Activated T-helper 9 cell treated with anti-CD3 and anti-CD28 coated beads, Interleukin-2, amount 50 U/mL, for 16 hours (primary cell): ENCODE data around the gene PRKAR2B.
"Not testable (repeated sequence)": the region's sequence is repeated elsewhere in the genome, so short reads cannot be mapped to it uniquely, and the experiment has no call there.

Source experiments
- DNase-seq: peaks from one replicate; pipeline ENCODE4 v3.0.0-alpha.2; 2020; ENCODE audit warnings: low read depth

The PRKAR2B gene

DNA sequence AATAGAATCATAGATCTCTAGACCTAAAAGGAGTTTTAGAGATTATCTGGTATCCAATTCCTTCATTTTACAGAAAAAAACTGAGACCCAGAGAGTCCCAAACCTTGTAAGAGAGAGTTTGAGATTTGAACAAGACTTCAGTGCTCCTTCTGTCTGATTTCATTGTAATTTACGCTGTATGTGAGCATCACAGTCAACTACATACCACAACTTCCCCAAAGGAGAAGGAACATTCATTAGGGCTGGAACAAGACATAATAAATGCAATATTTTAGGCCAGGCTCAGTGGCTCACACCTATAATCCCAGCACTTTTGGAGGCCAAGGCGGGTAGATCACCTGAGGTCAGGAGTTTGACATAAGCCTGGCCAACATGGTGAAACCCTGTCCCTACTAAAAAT lies 17.3 kb upstream of the PRKAR2B start:
- no peak for DNase-seq

DNA sequence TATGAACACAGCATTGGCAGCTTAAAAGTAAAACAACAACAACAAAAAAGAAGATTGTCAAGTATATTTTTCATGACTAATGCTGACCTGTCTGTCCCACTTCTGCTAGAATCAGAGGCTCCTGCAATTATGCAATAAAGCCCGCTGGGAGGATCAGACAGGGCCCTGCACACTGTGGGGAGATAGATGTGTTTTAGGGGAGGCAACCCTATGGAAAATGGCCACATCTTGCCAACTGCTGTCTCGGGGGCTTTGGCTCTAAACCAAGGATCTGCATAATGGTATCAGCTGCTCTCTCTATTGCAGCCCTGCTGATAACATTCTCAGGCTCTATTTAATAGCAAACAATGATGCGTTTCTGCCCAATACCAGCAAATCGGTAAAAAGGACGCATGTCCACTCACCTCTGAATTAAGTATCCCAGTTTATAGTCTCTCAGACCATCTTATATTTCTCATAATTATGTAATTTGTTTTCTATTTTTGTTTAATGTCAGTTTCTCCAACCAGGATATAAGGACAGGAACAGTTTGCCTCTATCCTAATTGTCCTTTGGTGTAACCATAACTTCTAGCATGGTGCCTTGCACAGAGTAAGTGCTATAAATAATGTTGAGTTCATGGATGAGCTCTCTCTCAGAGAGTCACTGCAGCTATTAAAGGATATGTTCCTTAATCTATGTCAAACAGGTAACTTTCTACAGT lies 15.3 kb upstream of the PRKAR2B start:
- DNase-seq: no peak

DNA sequence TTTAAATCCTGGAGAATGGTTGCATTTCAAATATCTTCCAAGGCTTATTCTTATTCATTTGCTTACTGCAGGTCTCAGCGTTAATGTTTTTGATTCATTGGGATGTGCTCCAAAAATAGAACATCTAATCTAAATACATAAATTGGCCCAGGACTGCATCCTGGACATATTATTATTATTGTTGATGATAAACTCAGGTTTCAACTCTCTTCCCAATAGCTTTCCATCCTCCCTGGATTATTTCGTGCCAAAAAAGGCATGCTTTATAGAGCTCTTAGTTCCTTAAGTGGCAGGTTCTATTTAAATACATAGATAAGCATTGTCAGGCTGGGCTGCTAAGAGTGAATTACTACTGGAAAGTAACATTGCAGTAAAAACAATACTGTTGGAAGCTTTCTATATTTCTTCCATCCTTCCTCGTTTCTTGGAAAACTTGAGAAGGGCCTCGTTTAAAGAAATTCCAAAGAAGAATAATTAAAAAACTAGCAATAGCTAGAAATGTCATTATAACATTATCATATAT lies 14.7 kb upstream of the PRKAR2B start:
- DNase-seq: no peak

DNA sequence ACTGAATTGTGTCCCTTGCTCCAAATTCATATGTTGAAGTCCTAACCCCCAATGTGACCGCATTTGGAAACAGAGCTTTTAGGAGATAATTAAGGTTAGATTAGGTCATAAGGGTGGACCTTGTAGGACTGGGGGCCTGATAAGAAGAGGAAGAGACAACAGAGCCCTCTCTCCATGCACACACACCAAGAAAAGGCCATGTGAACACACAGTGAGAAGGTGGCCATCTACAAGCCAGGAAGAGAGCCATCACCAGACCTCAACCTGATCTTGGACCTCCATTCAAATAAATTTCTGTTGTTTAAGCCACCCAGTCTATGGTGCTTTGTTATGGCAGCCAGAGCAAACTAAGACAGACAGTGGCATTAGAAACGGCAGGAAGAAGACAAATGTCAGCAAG lies 12.5 kb upstream of the PRKAR2B start:
- DNase-seq: no peak

DNA sequence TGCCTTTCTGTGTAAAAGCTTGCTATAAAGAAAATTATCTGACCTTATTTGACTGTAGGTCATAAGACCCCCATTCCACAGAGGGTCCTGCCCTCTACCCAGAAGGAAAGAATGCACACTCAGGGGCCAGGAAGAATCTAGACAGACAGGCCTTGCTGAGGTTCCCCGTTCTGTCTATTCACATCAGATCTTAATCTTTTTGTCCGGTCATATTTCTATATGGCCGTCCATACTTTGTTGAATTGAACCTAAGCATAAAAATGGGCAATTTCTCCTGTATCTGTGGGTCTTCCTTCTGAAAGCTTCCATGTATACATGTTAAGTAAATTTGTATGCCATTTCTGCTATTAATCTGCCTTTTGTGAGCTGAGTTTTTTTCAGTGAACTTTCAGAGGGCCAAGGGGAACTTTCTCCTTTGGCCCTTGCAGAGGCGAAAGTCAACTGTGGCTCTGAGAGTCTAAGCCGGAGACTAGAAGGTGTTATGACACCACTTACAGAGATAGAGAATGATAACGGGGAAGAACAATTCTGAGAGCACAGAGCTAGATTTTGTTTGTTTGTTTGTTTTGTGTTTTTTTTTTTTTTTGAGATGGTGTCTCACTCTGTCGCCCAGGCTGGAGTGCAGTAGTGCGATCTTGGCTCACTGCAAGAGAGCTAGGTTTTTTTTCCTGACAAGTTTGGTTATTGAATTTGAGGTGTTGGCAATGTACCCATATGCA lies 11.6 kb upstream of the PRKAR2B start:
- no peak for DNase-seq

GRCh38 chr7:107034553-107034952 lies 10.0 kb upstream of the PRKAR2B start:
- no peak for DNase-seq

- no peak for DNase-seq
These were observed 9.1 kb upstream of the PRKAR2B start for GRCh38 chr7:107035446-107035845.

DNA sequence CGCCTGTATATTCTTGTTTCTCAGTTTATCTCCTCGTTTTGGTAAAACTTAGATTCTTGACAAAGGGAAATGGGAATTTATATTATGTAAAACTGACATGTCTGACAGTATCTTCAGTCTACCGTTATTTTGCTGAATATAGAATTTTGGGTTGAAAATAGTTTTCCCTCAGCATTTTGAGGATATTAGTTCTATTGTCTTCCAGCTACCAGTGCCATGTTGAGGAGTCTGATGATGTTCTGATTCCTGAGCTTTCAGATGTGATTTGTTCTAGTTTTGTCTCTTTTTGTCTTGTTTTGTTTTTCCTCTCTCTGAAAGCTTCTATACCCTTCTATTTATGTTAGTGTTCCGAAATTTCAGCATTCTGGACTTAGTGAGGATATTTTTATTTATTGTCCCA lies 8.0 kb upstream of the PRKAR2B start:
- no peak for DNase-seq

- DNase-seq: no peak
These were observed 6.5 kb upstream of the PRKAR2B start for GRCh38 chr7:107037717-107038603.

DNA sequence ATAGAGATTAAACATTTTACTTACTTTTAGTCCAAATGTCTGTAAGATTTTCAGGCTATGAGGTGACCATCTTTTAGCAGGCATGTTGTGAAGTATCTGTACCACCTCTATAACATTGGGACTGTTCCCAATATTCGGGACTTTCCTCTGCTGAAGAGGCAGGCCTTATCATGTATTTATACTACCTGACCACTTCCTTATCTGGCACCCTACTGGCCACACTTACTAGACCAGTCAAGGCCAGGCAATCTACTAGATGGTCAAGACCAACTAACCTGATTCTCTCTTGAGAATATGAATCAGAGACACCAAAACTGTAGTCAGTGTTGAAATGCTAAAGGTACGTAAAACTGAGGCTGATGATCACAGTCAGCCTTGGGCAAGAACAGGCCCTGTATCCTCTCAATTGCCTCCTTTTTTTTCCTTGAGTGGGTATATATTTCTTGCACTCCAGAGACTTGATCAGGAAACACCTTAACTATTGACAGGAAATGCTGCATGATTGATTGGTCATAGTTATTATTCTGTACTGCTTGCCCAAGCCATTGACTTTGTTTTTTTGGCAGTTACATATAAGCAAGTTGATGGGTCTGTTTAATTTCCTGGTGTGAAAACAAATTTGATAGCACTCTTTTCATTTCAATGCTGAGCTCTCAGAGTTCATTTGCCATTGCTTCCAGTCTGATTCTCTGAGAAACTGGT lies 5.2 kb upstream of the PRKAR2B start:
- no peak for DNase-seq

- DNase-seq: no peak
These were observed 3.4 kb upstream of the PRKAR2B start for GRCh38 chr7:107041097-107041496.

DNA sequence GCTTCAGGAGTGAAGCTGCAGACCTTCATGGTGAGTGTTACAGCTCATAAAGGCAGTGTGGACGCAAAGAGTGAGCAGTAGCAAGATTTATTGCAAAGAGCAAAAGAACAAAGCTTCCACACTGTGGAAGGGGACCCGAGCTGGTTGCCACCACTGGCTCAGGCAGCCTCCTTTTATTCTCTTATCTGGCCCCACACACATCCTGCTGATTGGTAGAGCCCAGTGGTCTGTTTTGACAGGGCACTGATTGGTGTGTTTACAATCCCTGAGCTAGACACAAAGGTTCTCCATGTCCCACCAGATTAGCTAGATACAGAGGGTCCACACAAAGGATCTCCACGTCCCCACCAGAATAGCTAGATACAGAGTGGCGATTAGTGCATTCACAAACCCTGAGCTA lies 2.7 kb upstream of the PRKAR2B start:
- not testable (repeated sequence) for DNase-seq

GRCh38 chr7:107042326-107042910 lies 2.1 kb upstream of the PRKAR2B start:
- DNase-seq: not testable (repeated sequence)

DNA sequence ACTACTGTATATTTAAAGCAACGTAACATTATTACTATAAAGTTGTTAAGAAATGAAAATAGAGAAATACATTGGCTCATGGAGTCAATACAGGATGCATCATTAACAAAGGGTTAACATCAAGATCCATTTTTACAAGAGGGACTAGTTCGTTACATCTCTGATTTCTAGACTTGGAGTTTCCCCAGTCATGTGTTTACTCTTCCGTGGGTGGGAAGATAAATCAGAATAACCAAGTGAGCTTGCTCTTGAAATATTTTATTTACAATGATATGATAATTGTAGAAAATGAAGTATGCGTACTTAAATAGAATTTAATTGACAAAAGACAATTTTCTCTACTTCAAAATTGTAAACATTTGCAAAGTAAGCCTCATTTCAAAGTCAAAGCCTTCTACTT lies 1.0 kb upstream of the PRKAR2B start:
- DNase-seq: no peak

DNA sequence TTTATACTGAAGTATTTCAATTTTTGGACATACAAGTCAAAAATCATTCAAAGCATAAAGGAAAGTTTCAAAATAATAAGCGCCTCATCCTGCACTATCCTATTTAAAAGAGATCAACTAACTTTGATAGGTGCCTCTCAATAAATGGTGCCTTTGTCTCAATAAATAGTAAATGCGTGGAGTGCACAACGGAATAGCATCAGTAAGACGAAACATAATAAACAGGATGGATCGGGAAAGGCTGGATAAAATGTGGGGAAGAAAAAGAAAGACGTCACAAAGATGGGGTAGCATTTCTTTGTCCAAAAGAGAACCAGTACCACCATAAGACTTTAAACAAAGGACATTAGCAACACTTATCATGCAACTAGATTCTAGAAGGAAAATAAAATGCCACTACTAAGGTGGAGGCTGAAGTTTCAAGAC lies 571 bp upstream of the PRKAR2B start:
- DNase-seq: no peak

DNA sequence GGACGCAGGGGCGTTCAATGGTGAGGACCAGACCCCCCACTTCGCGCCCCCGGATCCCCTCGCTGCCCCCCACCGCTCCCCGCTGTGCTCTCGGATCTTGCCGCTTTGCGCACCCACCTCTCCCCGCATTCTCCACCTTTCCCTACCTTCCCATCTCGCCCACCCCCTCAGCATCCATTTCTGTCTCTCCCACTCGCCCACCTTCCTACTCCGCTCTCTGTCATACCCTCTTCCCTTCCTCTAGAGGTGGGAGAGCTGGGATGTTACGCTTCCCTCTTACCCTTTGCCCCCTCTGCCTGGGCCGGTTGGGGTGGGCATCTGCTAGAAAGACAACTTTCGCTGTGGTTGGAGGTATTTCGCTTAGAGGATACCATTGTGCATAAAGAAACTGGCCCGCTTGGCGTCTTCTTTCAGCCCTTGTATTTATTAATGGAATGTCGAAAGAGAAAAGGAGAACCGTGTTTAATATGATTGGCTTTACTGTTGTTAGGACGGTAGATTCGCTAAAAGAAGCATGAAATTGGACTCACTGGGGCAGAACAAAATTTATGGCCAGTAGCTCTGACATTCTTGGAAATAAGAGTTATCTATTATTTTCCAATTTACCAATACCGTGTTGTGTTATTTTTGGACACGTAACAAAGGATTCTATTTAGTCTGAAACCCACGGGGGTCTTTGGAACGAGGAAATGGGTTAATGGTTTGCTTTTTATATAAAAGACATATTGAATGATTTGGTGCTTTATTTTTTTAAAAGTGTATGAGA lies 873 bp downstream of the PRKAR2B start:
- no peak for DNase-seq

DNA sequence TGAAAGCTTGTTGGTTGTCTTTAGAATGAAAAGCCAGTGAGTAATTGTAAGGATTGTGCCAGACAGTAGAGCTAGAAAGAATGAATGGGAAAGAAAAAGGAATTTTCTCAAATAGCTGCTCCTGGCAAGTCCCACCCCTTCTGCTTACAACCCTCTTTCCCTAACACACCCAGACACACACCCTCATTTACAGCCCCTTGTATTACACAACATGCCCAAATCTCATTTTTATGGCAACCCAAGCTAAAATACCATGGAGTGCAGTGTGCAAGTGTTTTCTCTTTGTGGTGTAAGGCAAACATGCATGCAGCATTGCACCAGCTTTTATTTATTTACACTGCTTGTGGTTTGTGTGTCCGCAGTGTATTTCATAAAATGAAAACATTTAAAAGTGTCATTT lies 1.5 kb downstream of the PRKAR2B start:
- DNase-seq: no peak

DNA sequence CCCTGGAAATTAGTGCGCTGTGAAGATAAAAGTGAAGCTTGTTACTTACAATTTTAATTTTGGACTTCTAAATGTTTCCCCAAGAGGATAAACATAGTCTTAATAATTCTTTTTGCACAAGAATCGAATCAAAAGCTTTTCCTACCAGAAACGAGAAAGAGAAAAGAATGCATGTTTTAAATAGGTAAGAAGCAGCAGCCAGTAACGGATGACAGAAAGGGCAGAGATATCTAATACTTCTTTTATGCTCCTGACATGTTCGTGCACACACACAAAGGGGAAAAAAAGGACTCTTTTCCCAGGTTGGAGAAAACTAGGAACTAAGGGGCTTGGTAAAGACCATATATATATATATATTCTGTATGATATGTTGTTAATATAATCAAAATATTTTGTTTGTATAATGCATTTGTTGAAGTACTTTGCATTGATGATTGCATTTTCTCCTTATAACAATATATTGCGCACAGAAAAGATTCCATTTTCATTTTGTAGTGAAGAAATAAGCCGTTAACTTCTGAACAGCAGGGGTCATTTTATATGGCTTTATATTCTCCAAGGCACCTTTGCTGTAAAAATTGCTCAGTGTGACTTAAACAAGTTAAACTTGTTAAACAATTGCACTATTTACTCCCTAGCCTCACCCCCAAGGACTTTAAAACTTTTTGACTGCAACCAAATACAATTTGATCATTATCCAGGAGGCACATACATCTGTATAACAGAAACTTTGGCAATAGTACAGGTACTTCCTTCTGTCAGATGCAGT lies 2.2 kb downstream of the PRKAR2B start:
- DNase-seq: no peak

- DNase-seq: no peak
These were observed 3.6 kb downstream of the PRKAR2B start for GRCh38 chr7:107047902-107048782.
